ENCODE measurements around the gene ARHGAP6.

Gene ARHGAP6

GRCh38 chrX:11419102-11419501, 246.6 kb downstream of the ARHGAP6 start:
- Histone ChIP-seq H3K79me2 (ENCODE audit: insufficient read depth, low read depth) (peaks cover 38% of the 10 kb centered on the region), H3K27ac (no peak overlapping the region), H4K20me1 (ENCODE audit: insufficient read depth) (no peaks in the 10 kb centered on the region), H3K4me3 (IDR thresholded peaks at IDR 0.05; ENCODE audit: insufficient read depth, low read depth, low read length) (no peak overlapping the region), H2AFZ (ENCODE audit: low read depth) (no peak overlapping the region), H3K9ac (no peak overlapping the region), H3K4me2 (no peak overlapping the region), H3K36me3 (ENCODE audit: insufficient read depth) (no peaks in the 10 kb centered on the region), H3K4me1 (ENCODE audit: low read depth, poor library complexity, severe bottlenecking) (peaks cover 45% of the 10 kb centered on the region), H3K27me3 (ENCODE audit: insufficient read depth, low read depth) (no peaks in the 10 kb centered on the region)
- TF ChIP-seq, protein P1, sequence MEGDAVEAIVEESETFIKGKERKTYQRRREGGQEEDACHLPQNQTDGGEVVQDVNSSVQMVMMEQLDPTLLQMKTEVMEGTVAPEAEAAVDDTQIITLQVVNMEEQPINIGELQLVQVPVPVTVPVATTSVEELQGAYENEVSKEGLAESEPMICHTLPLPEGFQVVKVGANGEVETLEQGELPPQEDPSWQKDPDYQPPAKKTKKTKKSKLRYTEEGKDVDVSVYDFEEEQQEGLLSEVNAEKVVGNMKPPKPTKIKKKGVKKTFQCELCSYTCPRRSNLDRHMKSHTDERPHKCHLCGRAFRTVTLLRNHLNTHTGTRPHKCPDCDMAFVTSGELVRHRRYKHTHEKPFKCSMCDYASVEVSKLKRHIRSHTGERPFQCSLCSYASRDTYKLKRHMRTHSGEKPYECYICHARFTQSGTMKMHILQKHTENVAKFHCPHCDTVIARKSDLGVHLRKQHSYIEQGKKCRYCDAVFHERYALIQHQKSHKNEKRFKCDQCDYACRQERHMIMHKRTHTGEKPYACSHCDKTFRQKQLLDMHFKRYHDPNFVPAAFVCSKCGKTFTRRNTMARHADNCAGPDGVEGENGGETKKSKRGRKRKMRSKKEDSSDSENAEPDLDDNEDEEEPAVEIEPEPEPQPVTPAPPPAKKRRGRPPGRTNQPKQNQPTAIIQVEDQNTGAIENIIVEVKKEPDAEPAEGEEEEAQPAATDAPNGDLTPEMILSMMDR (conservative IDR thresholded peaks at IDR 0.05; ENCODE audit: low read depth, low read length): no peak

GRCh38 chrX:11416600-11416999, 249.1 kb downstream of the ARHGAP6 start:
- no peaks in the 10 kb centered on the region for H3K36me3 ChIP-seq (ENCODE audit: insufficient read depth)
- no peaks in the 10 kb centered on the region for H4K20me1 ChIP-seq (ENCODE audit: insufficient read depth)
- peaks cover 23% of the 10 kb centered on the region for H3K79me2 ChIP-seq (ENCODE audit: insufficient read depth, low read depth)
- H3K27me3 ChIP-seq (ENCODE audit: insufficient read depth, low read depth): no peaks in the 10 kb centered on the region
- H3K4me3 ChIP-seq (IDR thresholded peaks at IDR 0.05; ENCODE audit: insufficient read depth, low read depth, low read length): no peak overlapping the region
- H3K27ac ChIP-seq: no peak overlapping the region
- TF ChIP-seq, protein P1 (conservative IDR thresholded peaks at IDR 0.05; ENCODE audit: low read depth, low read length): no peak
- peaks cover 29% of the 10 kb centered on the region for H3K4me1 ChIP-seq (ENCODE audit: low read depth, poor library complexity, severe bottlenecking)
- H2AFZ ChIP-seq (ENCODE audit: low read depth): no peak overlapping the region
- no peak overlapping the region for H3K9ac ChIP-seq
- no peak overlapping the region for H3K4me2 ChIP-seq

DNA sequence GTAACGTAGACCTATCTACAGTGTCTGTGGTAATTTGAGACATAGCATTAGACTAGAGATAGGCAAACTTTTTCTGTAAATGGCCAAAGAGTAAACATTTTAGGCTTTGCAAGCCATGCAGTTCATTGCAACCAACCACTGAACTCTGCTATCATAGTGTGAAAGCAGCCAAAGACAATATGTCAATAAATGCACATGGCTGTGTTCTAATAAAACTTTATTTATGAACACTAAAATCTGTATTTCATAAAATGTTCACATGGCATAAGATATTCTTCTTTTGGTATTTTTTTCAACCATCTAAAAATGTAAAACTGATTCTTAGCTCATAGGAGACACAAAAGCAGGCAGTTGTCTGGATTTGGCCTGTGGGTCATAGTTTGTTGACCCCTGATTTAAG, 251.6 kb downstream of the ARHGAP6 start:
- no peak overlapping the region for H3K9ac ChIP-seq
- no peaks in the 10 kb centered on the region for H3K36me3 ChIP-seq (ENCODE audit: insufficient read depth)
- peaks cover 10% of the 10 kb centered on the region for H3K4me1 ChIP-seq (ENCODE audit: low read depth, poor library complexity, severe bottlenecking)
- H2AFZ ChIP-seq (ENCODE audit: low read depth): no peak overlapping the region
- H4K20me1 ChIP-seq (ENCODE audit: insufficient read depth): no peaks in the 10 kb centered on the region
- H3K27ac ChIP-seq: no peak overlapping the region
- no peak overlapping the region for H3K4me2 ChIP-seq
- no peaks in the 10 kb centered on the region for H3K27me3 ChIP-seq (ENCODE audit: insufficient read depth, low read depth)
- TF ChIP-seq, protein P1 (conservative IDR thresholded peaks at IDR 0.05; ENCODE audit: low read depth, low read length): no peak
- H3K79me2 ChIP-seq (ENCODE audit: insufficient read depth, low read depth): peaks cover 3% of the 10 kb centered on the region; the same call in 1 of the 2 replicates
- no peak overlapping the region for H3K4me3 ChIP-seq (IDR thresholded peaks at IDR 0.05; ENCODE audit: insufficient read depth, low read depth, low read length)

- Histone ChIP-seq H3K36me3 (ENCODE audit: insufficient read depth) (no peaks in the 10 kb centered on the region), H3K9ac (no peak overlapping the region), H3K4me2 (no peak overlapping the region), H3K27ac (no peak overlapping the region), H3K79me2 (ENCODE audit: insufficient read depth, low read depth) (no peaks in the 10 kb centered on the region; the same call in 1 of the 2 replicates), H2AFZ (ENCODE audit: low read depth) (no peak overlapping the region), H4K20me1 (ENCODE audit: insufficient read depth) (no peaks in the 10 kb centered on the region), H3K27me3 (ENCODE audit: insufficient read depth, low read depth) (no peaks in the 10 kb centered on the region), H3K4me1 (ENCODE audit: low read depth, poor library complexity, severe bottlenecking) (peaks cover 10% of the 10 kb centered on the region), H3K4me3 (IDR thresholded peaks at IDR 0.05; ENCODE audit: insufficient read depth, low read depth, low read length) (no peak overlapping the region)
- TF ChIP-seq, protein P1 (conservative IDR thresholded peaks at IDR 0.05; ENCODE audit: low read depth, low read length): no peak
These were observed 252.8 kb downstream of the ARHGAP6 start for GRCh38 chrX:11412715-11413623.
